K562 (cell line): ENCODE results near the gene PALM3. TPM values are rescaled to one million over a fixed set of nuclear protein-coding genes. Genes with fewer than 3 reads are reported as not detected.
A peak's percentile ranks its signal among the peaks of the same experiment; 100 is the strongest.

Experiments
- ATAC-seq: fragments of 200-7000 bp; cut with Tn5 transposase; 3 replicates; pipeline ENCODE4 v1.9.1; 2020; ENCODE audit warnings: moderate library complexity
- BruUV-seq: library from RNA; stranded (reverse); fragments of 400-500 nt; replicated peaks from 2 replicates; lab custom pipeline; 2021; lab: Mats Ljungman, UMichigan
- CTCF ChIA-PET: fragments of 300-600 bp; formaldehyde crosslinking; extraction: SDS; loops from one replicate; lab custom pipeline; 2021; ENCODE audit warnings: low intra/inter-chr PET ratio; lab: Yijun Ruan, JAX
- POLR2A ChIA-PET: fragments of 300-600, 350-650 bp; sonication (Branson Sonifier 250); formaldehyde crosslinking; extraction: SDS; loops from one replicate; lab custom pipeline; 2021; ENCODE audit warnings: antibody characterized with exemption, inconsistent platforms; lab: Yijun Ruan, JAX
- DNase-seq, 4 experiments: peaks; one replicate each; pipeline versions ENCODE4 v3.0.0 to v3.0.0-alpha.2; 2011 to 2018; ENCODE audit warnings: low spot score in 3 of 4, mixed read lengths in 3 of 4; ENCODE audit errors: extremely low read depth in 1 of 4
- FAIRE-seq: peaks from 2 replicates; lab custom pipeline; 2011; peaks lifted over from hg19 to GRCh38; lab: Jason Lieb, UNC
- H2AFZ ChIP-seq: 2 replicates; pipeline ENCODE4 v1.6.0; 2011; ENCODE audit warnings: low read depth, low read length, control low read depth, inconsistent platforms
- H3K27ac ChIP-seq: fragments of 200-600 bp; 3 replicates; pipeline ENCODE4 v1.8.0; 2011; ENCODE audit warnings: low read depth, mild to moderate bottlenecking, control low read depth, inconsistent platforms, low read length, moderate library complexity, mixed read lengths; ENCODE audit errors: extremely low read depth
- H3K27me3 ChIP-seq, 2 experiments: fragments of 300-600 bp in 1 of 2; 2 replicates in 1 of 2; 3 replicates in 1 of 2; pipeline versions ENCODE4 v1.6.0 to v1.8.0; 2011; ENCODE audit warnings: inconsistent platforms in 2 of 2, low read length in 2 of 2, mild to moderate bottlenecking in 1 of 2, mixed read lengths in 1 of 2, moderate library complexity in 1 of 2; ENCODE audit not compliant: control insufficient read depth in 2 of 2, insufficient read depth in 2 of 2
- H3K36me3 ChIP-seq: fragments of 300-600 bp; 3 replicates; pipeline ENCODE4 v1.8.0; 2011; ENCODE audit warnings: mild to moderate bottlenecking, low read length, inconsistent platforms; ENCODE audit not compliant: control insufficient read depth, insufficient read depth
- H3K4me1 ChIP-seq, 2 experiments: fragments of 200-600 bp in 1 of 2; replicated peaks in 1 of 2; 2 replicates in 1 of 2; 3 replicates in 1 of 2; pipeline versions ENCODE4 v1.5.1 to v1.8.0; 2011; ENCODE audit warnings: inconsistent platforms in 2 of 2, low read length in 2 of 2, mild to moderate bottlenecking in 1 of 2, mixed read lengths in 1 of 2, moderate library complexity in 1 of 2; ENCODE audit not compliant: control insufficient read depth in 2 of 2, insufficient read depth in 2 of 2
- H3K4me2 ChIP-seq: 2 replicates; pipeline ENCODE4 v1.6.1; 2011; ENCODE audit warnings: low read length, control low read depth, inconsistent platforms, mixed read lengths; ENCODE audit not compliant: insufficient read depth
- H3K4me3 ChIP-seq: fragments of 200-600 bp; sonication (generic), shearing (Covaris generic); 2 replicates; pipeline ENCODE4 v1.5.1; 2016; ENCODE audit warnings: control low read depth, inconsistent platforms
- H3K79me2 ChIP-seq: fragments of 200-600 bp; 3 replicates; pipeline ENCODE4 v1.8.0; 2011; ENCODE audit warnings: low read length, inconsistent platforms; ENCODE audit not compliant: control insufficient read depth, insufficient read depth
- H3K9ac ChIP-seq, 2 experiments: 2 replicates each; pipeline versions ENCODE4 v1.6.0 to v1.6.1; 2011; ENCODE audit warnings: low read depth in 2 of 2, low read length in 2 of 2, control low read depth in 1 of 2, inconsistent platforms in 1 of 2, mild to moderate bottlenecking in 1 of 2, mixed read lengths in 1 of 2; ENCODE audit not compliant: insufficient read depth in 1 of 2
- H3K9me1 ChIP-seq: one replicate; pipeline ENCODE4 v1.6.0; 2011; ENCODE audit warnings: inconsistent platforms, mild to moderate bottlenecking, low read length, moderate library complexity; ENCODE audit not compliant: control insufficient read depth, insufficient read depth
- H3K9me3 ChIP-seq: replicated peaks from 2 replicates; pipeline ENCODE4 v1.5.1; 2011; ENCODE audit warnings: low read depth, low read length, inconsistent platforms; ENCODE audit not compliant: control insufficient read depth, insufficient read depth
- H4K20me1 ChIP-seq: replicated peaks from 2 replicates; pipeline ENCODE4 v1.6.1; 2011; ENCODE audit warnings: low read length, inconsistent platforms, mixed read lengths; ENCODE audit not compliant: control insufficient read depth, insufficient read depth
- DPF2 ChIP-seq: fragments of 450-650 bp; IDR thresholded peaks from 2 replicates; pipeline ENCODE4 v1.6.1; 2016
- FOXK2 ChIP-seq, 2 experiments: fragments of 450-650 bp; IDR thresholded peaks in 1 of 2; conservative IDR thresholded peaks in 1 of 2; 2 replicates each; pipeline ENCODE4 v1.6.1; 2016; ENCODE audit warnings: low read depth in 2 of 2, mild to moderate bottlenecking in 1 of 2
- HES1 ChIP-seq: fragments of 450-650 bp; IDR thresholded peaks from 2 replicates; pipeline ENCODE4 v1.6.1; 2016; ENCODE audit warnings: low read depth, mild to moderate bottlenecking, moderate library complexity
- MLLT1 ChIP-seq, 2 experiments: fragments of 450-650 bp; IDR thresholded peaks; 2 replicates each; pipeline ENCODE4 v1.6.1; 2016
- MYC ChIP-seq, 2 experiments: fragments of 250-450 bp in 1 of 2; sonication (Bioruptor Pico) in 1 of 2; IDR thresholded peaks; 2 replicates each; pipeline versions ENCODE4 v1.5.1 to v1.6.1; 2012 to 2021; ENCODE audit warnings: low read depth in 2 of 2, borderline replicate concordance in 1 of 2, improper control_type of control experiment in 1 of 2, low read length in 1 of 2, mild to moderate bottlenecking in 1 of 2, moderate library complexity in 1 of 2
- NFE2L1 ChIP-seq: fragments of 450-650 bp; IDR thresholded peaks from 2 replicates; pipeline ENCODE4 v1.6.1; 2016; ENCODE audit warnings: missing genetic modification characterization, low read depth, mild to moderate bottlenecking, missing compliant biosample characterization, moderate library complexity, borderline replicate concordance
- NFIX ChIP-seq: fragments of 250-450 bp; sonication (Bioruptor Pico); IDR thresholded peaks from 2 replicates; pipeline ENCODE4 v1.4.0; 2020; ENCODE audit warnings: low read depth, mild to moderate bottlenecking, moderate library complexity
- WGBS: fragments of 100-300 bp; shearing (Covaris generic); methylation state at CpG from one replicate; pipeline ENCODE4 v1.1.6; 2016; ENCODE audit warnings: low coverage, mixed read lengths; ENCODE audit not compliant: insufficient coverage; ENCODE audit errors: missing lambda C conversion rate; 5-methylcytosine and 5-hydroxymethylcytosine counted together
- in situ Hi-C: fragments of 300-500 bp; cut with MboI; formaldehyde crosslinking; loops from 4 replicates; pipeline ENCODE4 v1.15.0; 2018; ENCODE audit warnings: inconsistent platforms, mixed read lengths
- intact Hi-C: fragments of 100-400 bp; cut with micrococcal nuclease; formaldehyde crosslinking; loops from 2 replicates; pipeline ENCODE4 v1.14.2; 2022
- polyA plus RNA-seq, 8 experiments: library from polyadenylated mRNA; depleted of rRNA in 4 of 8; stranded (reverse) in 5 of 8; unstranded in 3 of 8; fragments of >200 nt; fragmentation: Nextera tagmentation in 2 of 8; fragmentation: Illumina TruSeq in 1 of 8; extraction: Ambion mirVana in 2 of 8; extraction: Trizol in 1 of 8; gene quantifications; 2 replicates each; pipeline versions ENCODE4 v1.2.1 to v1.2.3, GENCODE V29; 2011 to 2014; ENCODE audit warnings: inconsistent platforms in 1 of 8, missing spikeins in 1 of 8
- total RNA-seq, 7 experiments: library from RNA; depleted of rRNA in 6 of 7; stranded (reverse); fragments of >200 nt in 6 of 7; fragmentation: Illumina TruSeq in 2 of 7; extraction: Trizol in 2 of 7; gene quantifications; 2 replicates each; pipeline versions ENCODE4 v1.2.1 to v1.2.3, GENCODE V29; 2011 to 2021; ENCODE audit warnings: low replicate concordance in 1 of 7

Gene PALM3
- total and polyA plus RNA-seq, 9 of the 15 experiments (the other 6 are each of a cell fraction or from before 2014, with no cell fraction given): 0.07 to 9.3 (median 3.3) TPM

- in situ Hi-C loops: loop anchor here (25.0 kb wide), 1 partner anchor 467 kb away; no protein-coding TSS in a partner anchor
- POLR2A ChIA-PET: no interaction called here
Measured at GRCh38 chr19:14054099-14054498, 7.8 kb downstream of the PALM3 start.

More at GRCh38 chr19:14054099-14054498, 7.8 kb downstream of the PALM3 start:
- no peak overlapping the region for H3K9ac ChIP-seq
- H3K36me3 ChIP-seq: peaks cover 14% of the 10 kb centered on the region; the same call in 1 of the 3 replicates
- WGBS: 30% methylated on average over 3 of the region's 6 CpGs
- TF ChIP-seq NFIX (CRISPR knock-in tag): no peak
- TF ChIP-seq HES1: no peak
- no peak for TF ChIP-seq FOXK2 (conservative IDR thresholded peaks at IDR 0.05 in 1 of 2, IDR thresholded peaks at IDR 0.05 in 1 of 2; ENCODE audit: low read depth in 2 of 2)
- peak; percentile 13; the same call in 1 of the 2 replicates for TF ChIP-seq DPF2
- TF ChIP-seq MLLT1 (IDR thresholded peaks at IDR 0.05): no peak
- TF ChIP-seq NFE2L1 (tag): no peak
- TF ChIP-seq MYC (IDR thresholded peaks at IDR 0.05; ENCODE audit: low read depth, low read length): no peak
- no peak for TF ChIP-seq MYC (CRISPR knock-in tag; IDR thresholded peaks at IDR 0.05; ENCODE audit: borderline replicate concordance, low read depth)
- no peak overlapping the region for H2AFZ ChIP-seq
- H3K4me2 ChIP-seq: no peak overlapping the region
- no peak overlapping the region for H3K27ac ChIP-seq
- no peak for FAIRE-seq
- H3K9me1 ChIP-seq: no peaks in the 10 kb centered on the region
- CTCF ChIA-PET: no interaction called here
- peaks cover 10 to 52% of the 10 kb centered on the region in 2 experiments; a peak in 4 of 5 replicates for H3K4me1 ChIP-seq
- DNase-seq: no peak
- no peaks in the 10 kb centered on the region for H3K79me2 ChIP-seq
- no peak overlapping the region for H3K4me3 ChIP-seq
- ATAC-seq: no peak
- no peaks in the 10 kb centered on the region for H4K20me1 ChIP-seq
- no peaks in the 10 kb centered on the region for H3K27me3 ChIP-seq
- no peaks in the 10 kb centered on the region for H3K9me3 ChIP-seq
- intact Hi-C loops: no loop called here
- no TSS peak for BruUV-seq
